IMR-90 (cell line): ENCODE results near the gene NAV2. TPM values are rescaled to one million over a fixed set of nuclear protein-coding genes. Genes with fewer than 3 reads are reported as not detected.

Experiments
- ATAC-seq: fragments of 200-7000 bp; cut with Tn5 transposase; 2 replicates; pipeline ENCODE4 v1.9.1; 2020; ENCODE audit warnings: low read depth, mild to moderate bottlenecking, moderate library complexity
- BruUV-seq: library from RNA; stranded (reverse); fragments of 400-500 nt; replicated peaks from 2 replicates; lab custom pipeline; 2021; lab: Mats Ljungman, UMichigan
- CTCF ChIA-PET: fragments of 300-600 bp; formaldehyde crosslinking; extraction: SDS; loops from one replicate; lab custom pipeline; 2021; ENCODE audit warnings: antibody characterized with exemption; lab: Yijun Ruan, JAX
- POLR2A ChIA-PET: fragments of 300-600 bp; sonication (Branson Sonifier 250); formaldehyde crosslinking; loops from one replicate; lab custom pipeline; 2022; ENCODE audit warnings: antibody characterized with exemption; ENCODE audit not compliant: unreplicated experiment; lab: Charles Lee
- DNase-seq: peaks from one replicate; pipeline ENCODE4 v3.0.0; 2013
- H2AFZ ChIP-seq: replicated peaks from 2 replicates; pipeline ENCODE3; 2013; ENCODE audit warnings: low read length, mild to moderate bottlenecking; ENCODE audit not compliant: poor library complexity
- H2AK5ac ChIP-seq: 2 replicates; pipeline ENCODE4 v1.6.1; 2013; ENCODE audit warnings: low read depth, low read length, inconsistent platforms
- H2AK9ac ChIP-seq: replicated peaks from 2 replicates; pipeline ENCODE3; 2013; ENCODE audit warnings: mild to moderate bottlenecking, low read depth, low read length, moderate library complexity; ENCODE audit not compliant: poor library complexity
- H2BK120ac ChIP-seq: 2 replicates; pipeline ENCODE4 v1.6.1; 2013; ENCODE audit warnings: low read depth, low read length, inconsistent platforms
- H2BK15ac ChIP-seq: 3 replicates; pipeline ENCODE4 v1.6.1; 2013; ENCODE audit warnings: low read depth, low read length, inconsistent platforms
- H2BK20ac ChIP-seq: 2 replicates; pipeline ENCODE4 v1.6.1; 2013; ENCODE audit warnings: low read depth, mild to moderate bottlenecking, inconsistent platforms, low read length, moderate library complexity
- H2BK5ac ChIP-seq: 2 replicates; pipeline ENCODE4 v1.6.1; 2013; ENCODE audit warnings: mild to moderate bottlenecking, low read depth, low read length, inconsistent platforms; ENCODE audit not compliant: poor library complexity, severe bottlenecking
- H3K14ac ChIP-seq: replicated peaks from 2 replicates; pipeline ENCODE4 v1.6.1; 2013; ENCODE audit warnings: low read depth, low read length, inconsistent platforms
- H3K18ac ChIP-seq: 2 replicates; pipeline ENCODE4 v1.6.1; 2013; ENCODE audit warnings: low read depth, low read length, control low read depth
- H3K23ac ChIP-seq: 2 replicates; pipeline ENCODE4 v1.6.1; 2013; ENCODE audit warnings: low read depth, low read length, inconsistent platforms
- H3K27ac ChIP-seq: 2 replicates; pipeline ENCODE4 v1.5.1; 2013; ENCODE audit warnings: mild to moderate bottlenecking, control low read depth, low read length; ENCODE audit not compliant: insufficient read depth
- H3K27me3 ChIP-seq: 2 replicates; pipeline ENCODE4 v1.6.1; 2013; ENCODE audit warnings: low read length; ENCODE audit not compliant: control insufficient read depth, insufficient read depth
- H3K36me3 ChIP-seq: 2 replicates; pipeline ENCODE4 v1.6.1; 2013; ENCODE audit warnings: low read length, mixed read lengths; ENCODE audit not compliant: control insufficient read depth, insufficient read depth
- H3K4ac ChIP-seq: 2 replicates; pipeline ENCODE4 v1.6.1; 2013; ENCODE audit warnings: low read depth, low read length, inconsistent platforms
- H3K4me1 ChIP-seq: 2 replicates; pipeline ENCODE4 v1.6.1; 2013; ENCODE audit warnings: low read length, mixed read lengths; ENCODE audit not compliant: control insufficient read depth, insufficient read depth
- H3K4me2 ChIP-seq: 2 replicates; pipeline ENCODE4 v1.6.1; 2013; ENCODE audit warnings: low read depth, mild to moderate bottlenecking, control low read depth, low read length, moderate library complexity
- H3K4me3 ChIP-seq: 2 replicates; pipeline ENCODE4 v1.5.1; 2013; ENCODE audit warnings: low read depth, mild to moderate bottlenecking, control low read depth, low read length, moderate library complexity; ENCODE audit not compliant: insufficient read depth
- H3K56ac ChIP-seq: 2 replicates; pipeline ENCODE4 v1.6.1; 2013; ENCODE audit warnings: low read length, inconsistent platforms; ENCODE audit not compliant: insufficient read depth; ENCODE audit errors: extremely low read depth
- H3K79me1 ChIP-seq, 2 experiments: 2 replicates each; pipeline ENCODE4 v1.6.1; 2013; ENCODE audit warnings: low read length in 2 of 2, inconsistent platforms in 1 of 2, low read depth in 1 of 2
- H3K9ac ChIP-seq: 2 replicates; pipeline ENCODE4 v1.6.1; 2013; ENCODE audit warnings: low read depth, low read length, control low read depth
- H3K9me1 ChIP-seq: 2 replicates; pipeline ENCODE4 v1.6.1; 2013; ENCODE audit warnings: low read length, inconsistent platforms; ENCODE audit not compliant: insufficient read depth
- H3K9me3 ChIP-seq: 2 replicates; pipeline ENCODE4 v1.6.1; 2013; ENCODE audit warnings: low read length; ENCODE audit not compliant: control insufficient read depth, insufficient read depth
- H4K20me1 ChIP-seq: 2 replicates; pipeline ENCODE4 v1.6.1; 2013; ENCODE audit warnings: low read length, inconsistent platforms; ENCODE audit not compliant: insufficient read depth
- H4K5ac ChIP-seq: 2 replicates; pipeline ENCODE4 v1.6.1; 2013; ENCODE audit warnings: mild to moderate bottlenecking, low read depth, low read length, control low read depth
- H4K8ac ChIP-seq, 2 experiments: 2 replicates each; pipeline ENCODE4 v1.6.1; 2013; ENCODE audit warnings: low read depth in 2 of 2, low read length in 2 of 2, control low read depth in 1 of 2, inconsistent platforms in 1 of 2
- H4K91ac ChIP-seq: 2 replicates; pipeline ENCODE4 v1.6.1; 2013; ENCODE audit warnings: low read depth, low read length, inconsistent platforms; ENCODE audit not compliant: insufficient read depth
- BHLHE40 ChIP-seq: fragments of 150-350 bp; IDR thresholded peaks from 2 replicates; pipeline ENCODE4 v1.6.1; 2016; ENCODE audit warnings: mild to moderate bottlenecking, low read depth, low read length
- CHD1 ChIP-seq: IDR thresholded peaks from 2 replicates; pipeline ENCODE4 v1.6.1; 2012; ENCODE audit warnings: low read depth, low read length, improper control_type of control experiment
- ELK1 ChIP-seq: fragments of 150-350 bp; IDR thresholded peaks from 2 replicates; pipeline ENCODE4 v1.6.1; 2016; ENCODE audit warnings: low read depth, mild to moderate bottlenecking, low read length, moderate library complexity, borderline replicate concordance
- MAFK ChIP-seq: IDR thresholded peaks from 2 replicates; pipeline ENCODE4 v1.6.1; 2012; ENCODE audit warnings: low read depth, low read length, improper control_type of control experiment
- MXI1 ChIP-seq: IDR thresholded peaks from 2 replicates; pipeline ENCODE4 v1.6.1; 2012; ENCODE audit warnings: low read depth, mild to moderate bottlenecking, low read length, moderate library complexity, borderline replicate concordance
- NFE2L2 ChIP-seq: fragments of 150-350 bp; IDR thresholded peaks from 2 replicates; pipeline ENCODE4 v1.6.1; 2016; ENCODE audit warnings: low read depth, mild to moderate bottlenecking, low read length
- POLR2A ChIP-seq: IDR thresholded peaks from 2 replicates; pipeline ENCODE4 v1.6.1; 2012; ENCODE audit warnings: mild to moderate bottlenecking, low read depth, low read length
- RAD21 ChIP-seq: IDR thresholded peaks from 2 replicates; pipeline ENCODE4 v1.6.1; 2012; ENCODE audit warnings: low read length, improper control_type of control experiment
- RFX5 ChIP-seq: IDR thresholded peaks from 2 replicates; pipeline ENCODE4 v1.8.0; 2012; ENCODE audit warnings: low read depth, mild to moderate bottlenecking, low read length, moderate library complexity
- SMC3 ChIP-seq: fragments of 150-350 bp; IDR thresholded peaks from 2 replicates; pipeline ENCODE4 v1.6.1; 2016; ENCODE audit warnings: low read depth, mild to moderate bottlenecking, antibody characterized with exemption, low read length, moderate library complexity
- WGBS, 2 experiments: methylation state at CpG; one replicate each; pipeline versions ENCODE4 v1.1.5 to v1.1.7; 2013; ENCODE audit warnings: missing lambda C conversion rate in 2 of 2; ENCODE audit not compliant: insufficient read length in 1 of 2; ENCODE audit errors: extremely low coverage in 2 of 2; 5-methylcytosine and 5-hydroxymethylcytosine counted together
- dilution Hi-C: fragments of 300-500 bp; cut with HindIII; formaldehyde crosslinking; loops from one replicate; pipeline ENCODE4 v1.14.3; 2018; ENCODE audit warnings: low sequenced_read_pairs; ENCODE audit not compliant: unreplicated experiment
- in situ Hi-C: fragments of 300-500 bp; cut with MboI; formaldehyde crosslinking; loops from 3 replicates; pipeline ENCODE4 v1.14.3; 2019; ENCODE audit warnings: low sequenced_read_pairs, inconsistent platforms, mixed read lengths
- intact Hi-C: fragments of 100-400 bp; cut with micrococcal nuclease; formaldehyde crosslinking; loops from 2 replicates; pipeline ENCODE4 v1.10.0; 2022
- polyA plus RNA-seq, 3 experiments: library from polyadenylated mRNA; depleted of rRNA; stranded (reverse); fragments of >200 nt; gene quantifications; 2 replicates each; pipeline ENCODE4 v1.2.3, GENCODE V29; 2012; ENCODE audit warnings: low replicate concordance in 1 of 3
- total RNA-seq: library from RNA; depleted of rRNA; stranded (reverse); fragments of >200 nt; gene quantifications from 2 replicates; pipeline ENCODE4 v1.2.3, GENCODE V29; 2012
- TF ChIP-seq, protein P1 (sequence below): conservative IDR thresholded peaks from 2 replicates; pipeline ENCODE4 v1.5.1; 2012; ENCODE audit warnings: mild to moderate bottlenecking, low read depth, low read length, improper control_type of control experiment

NAV2 gene
- total and polyA plus RNA-seq, 2 of the 4 experiments (the other 2 are of a cell fraction), result 4.5 to 12.6 TPM

DNA sequence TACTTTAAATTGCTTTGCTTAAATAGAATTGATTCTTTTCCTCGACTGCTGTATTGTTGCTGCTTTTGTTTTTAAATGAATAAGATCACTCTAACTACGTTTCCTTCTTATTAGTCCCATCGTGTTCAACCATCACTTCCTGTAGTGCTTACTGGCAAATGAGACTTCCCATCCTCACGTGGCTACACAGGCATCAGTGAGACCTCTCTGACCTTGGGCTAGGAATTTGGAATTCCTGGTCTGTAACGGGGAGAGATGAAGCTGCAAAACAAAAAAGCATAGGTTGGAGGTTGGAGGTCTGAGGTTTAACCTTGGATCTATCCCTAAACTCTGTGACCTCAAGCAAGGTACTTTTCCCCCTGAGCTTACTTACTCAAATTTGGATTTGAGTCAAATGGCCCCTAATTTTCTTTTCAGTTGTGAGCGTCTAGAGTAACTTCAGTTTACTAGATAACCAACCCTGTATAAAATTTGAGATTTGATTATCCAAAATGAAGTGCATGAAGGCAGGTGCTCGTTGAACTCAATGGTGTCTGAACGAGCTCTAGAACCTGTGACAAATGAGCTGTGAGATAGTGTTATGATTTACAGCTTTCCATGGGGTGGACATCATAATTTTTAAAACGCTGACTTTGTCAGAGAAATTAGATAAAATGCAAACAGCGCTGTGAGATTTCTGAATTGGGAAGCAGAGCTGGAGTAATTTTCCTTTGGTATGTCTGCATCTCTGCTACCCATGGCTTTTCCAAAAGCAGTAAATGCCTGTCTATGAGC lies 296.4 kb downstream of the NAV2 start (continued):
- no peak for TF ChIP-seq MAFK

GRCh38 chr11:20010156-20010850 lies 297.7 kb downstream of the NAV2 start:
- Histone ChIP-seq H2BK20ac (no peak overlapping the region), H2AK5ac (no peak overlapping the region), H3K18ac (no peak overlapping the region), H3K9me1 (no peaks in the 10 kb centered on the region), H3K4ac (no peak overlapping the region), H3K36me3 (no peaks in the 10 kb centered on the region), H3K4me3 (no peak overlapping the region), H4K91ac (no peak overlapping the region), H2BK120ac (no peak overlapping the region), H2AK9ac (no peak overlapping the region), H4K5ac (no peak overlapping the region), H3K9me3 (no peaks in the 10 kb centered on the region), H2BK5ac (no peak overlapping the region), H3K4me2 (no peak overlapping the region), H4K8ac (no peak overlapping the region), H3K14ac (no peak overlapping the region), H3K27ac (no peak overlapping the region), H3K4me1 (peaks cover 8% of the 10 kb centered on the region), H3K56ac (no peak overlapping the region), H2AFZ (no peak overlapping the region), H3K23ac (no peak overlapping the region), H2BK15ac (0 out of 3 replicates have a peak overlapping the region, but pooled peaks have one; percentile 4), H4K20me1 (no peaks in the 10 kb centered on the region), H3K79me1 (peaks cover 2 to 15% of the 10 kb centered on the region in 2 experiments; a peak in 1 of 4 replicates), H3K9ac (no peak overlapping the region), H3K27me3 (no peaks in the 10 kb centered on the region)
- TF ChIP-seq RFX5 (no peak), BHLHE40 (no peak), ELK1 (no peak), POLR2A (no peak), SMC3 (no peak), CHD1 (no peak), NFE2L2 (no peak), RAD21 (no peak), MXI1 (no peak)
- TF ChIP-seq, protein P1, sequence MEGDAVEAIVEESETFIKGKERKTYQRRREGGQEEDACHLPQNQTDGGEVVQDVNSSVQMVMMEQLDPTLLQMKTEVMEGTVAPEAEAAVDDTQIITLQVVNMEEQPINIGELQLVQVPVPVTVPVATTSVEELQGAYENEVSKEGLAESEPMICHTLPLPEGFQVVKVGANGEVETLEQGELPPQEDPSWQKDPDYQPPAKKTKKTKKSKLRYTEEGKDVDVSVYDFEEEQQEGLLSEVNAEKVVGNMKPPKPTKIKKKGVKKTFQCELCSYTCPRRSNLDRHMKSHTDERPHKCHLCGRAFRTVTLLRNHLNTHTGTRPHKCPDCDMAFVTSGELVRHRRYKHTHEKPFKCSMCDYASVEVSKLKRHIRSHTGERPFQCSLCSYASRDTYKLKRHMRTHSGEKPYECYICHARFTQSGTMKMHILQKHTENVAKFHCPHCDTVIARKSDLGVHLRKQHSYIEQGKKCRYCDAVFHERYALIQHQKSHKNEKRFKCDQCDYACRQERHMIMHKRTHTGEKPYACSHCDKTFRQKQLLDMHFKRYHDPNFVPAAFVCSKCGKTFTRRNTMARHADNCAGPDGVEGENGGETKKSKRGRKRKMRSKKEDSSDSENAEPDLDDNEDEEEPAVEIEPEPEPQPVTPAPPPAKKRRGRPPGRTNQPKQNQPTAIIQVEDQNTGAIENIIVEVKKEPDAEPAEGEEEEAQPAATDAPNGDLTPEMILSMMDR, result no peak
- DNase-seq (no peak), ATAC-seq (no peak)
- ChIA-PET POLR2A (no interaction called here), CTCF (interaction anchor here (0.6 to 0.8 kb wide), 2 partner anchors 12 to 767 kb away, joined by 3 to 4 read pairs; no protein-coding TSS in a partner anchor)
- BruUV-seq, result no TSS peak
- dilution Hi-C loops, result no loop called here
- in situ Hi-C loops, result no loop called here
- no CpG with 5 or more reads among the region's 8 CpGs for WGBS, 2 experiments
- intact Hi-C loops, result no loop called here
